HepG2 (cell line): ENCODE data around the gene LHX3. TPM values are rescaled to one million over a fixed set of nuclear protein-coding genes. Genes with fewer than 3 reads are reported as not detected.

Experiments used
- ATAC-seq: fragments of 200-7000 bp; cut with Tn5 transposase; 3 replicates; pipeline ENCODE4 v1.9.1; 2020; ENCODE audit warnings: mild to moderate bottlenecking, moderate library complexity
- BruUV-seq: library from RNA; stranded (reverse); fragments of 400-500 nt; replicated peaks from 2 replicates; lab custom pipeline; 2021; lab: Mats Ljungman, UMichigan
- CTCF ChIA-PET: fragments of 300-600 bp; formaldehyde crosslinking; extraction: SDS; loops from one replicate; lab custom pipeline; 2021; ENCODE audit warnings: low total read pairs, inconsistent platforms, low intra/inter-chr PET ratio; lab: Yijun Ruan, JAX
- POLR2A ChIA-PET: fragments of 350-600 bp; sonication (Branson Sonifier 250); formaldehyde crosslinking; loops from one replicate; lab custom pipeline; 2020; ENCODE audit warnings: antibody characterized with exemption, inconsistent platforms; lab: Yijun Ruan, JAX
- DNase-seq: peaks from one replicate; pipeline ENCODE4 v3.0.0-alpha.2; 2015; ENCODE audit warnings: low spot score
- FAIRE-seq: peaks from 3 replicates; lab custom pipeline; 2011; peaks lifted over from hg19 to GRCh38; lab: Jason Lieb, UNC
- H2AFZ ChIP-seq: one replicate; pipeline ENCODE4 v1.6.1; 2011; ENCODE audit warnings: low read length, inconsistent platforms
- H3K27ac ChIP-seq: fragments of 300-600 bp; 3 replicates; pipeline ENCODE4 v1.8.0; 2011; ENCODE audit warnings: mixed run types, mild to moderate bottlenecking, mixed read lengths, low read length, inconsistent platforms; ENCODE audit not compliant: insufficient read depth; ENCODE audit errors: extremely low read length
- H3K27me3 ChIP-seq, 2 experiments: fragments of 200-600 bp in 1 of 2; 2 replicates in 1 of 2; 3 replicates in 1 of 2; pipeline versions ENCODE4 v1.6.0 to v1.8.0; 2011; ENCODE audit warnings: low read length in 2 of 2, mild to moderate bottlenecking in 2 of 2, moderate library complexity in 2 of 2, inconsistent platforms in 1 of 2; ENCODE audit not compliant: insufficient read depth in 2 of 2, control insufficient read depth in 1 of 2
- H3K36me3 ChIP-seq, 2 experiments: fragments of 200-600 bp in 1 of 2; replicated peaks in 1 of 2; 2 replicates in 1 of 2; 3 replicates in 1 of 2; pipeline versions ENCODE4 v1.5.1 to v1.8.0; 2011; ENCODE audit warnings: low read length in 2 of 2, inconsistent platforms in 1 of 2; ENCODE audit not compliant: insufficient read depth in 2 of 2, control insufficient read depth in 1 of 2
- H3K4me1 ChIP-seq: 2 replicates; pipeline ENCODE4 v1.5.1; 2012; ENCODE audit warnings: low read length, inconsistent platforms; ENCODE audit not compliant: insufficient read depth
- H3K4me2 ChIP-seq: 2 replicates; pipeline ENCODE4 v1.6.0; 2011; ENCODE audit warnings: low read depth, low read length, inconsistent platforms
- H3K4me3 ChIP-seq, 3 experiments: fragments of 200-600 bp in 1 of 3; sonication (generic), shearing (Covaris generic) in 1 of 3; replicated peaks in 1 of 3; 2 replicates each; pipeline ENCODE4 v1.5.1; 2011 to 2016; ENCODE audit warnings: low read length in 3 of 3, inconsistent platforms in 2 of 3, low read depth in 2 of 3, mild to moderate bottlenecking in 2 of 3, control low read depth in 1 of 3, mixed read lengths in 1 of 3; ENCODE audit not compliant: insufficient read depth in 1 of 3
- H3K79me2 ChIP-seq: one replicate; pipeline ENCODE4 v1.6.1; 2011; ENCODE audit warnings: low read length, inconsistent platforms; ENCODE audit not compliant: insufficient read depth
- H3K9ac ChIP-seq: 2 replicates; pipeline ENCODE4 v1.6.0; 2011; ENCODE audit warnings: mild to moderate bottlenecking, low read depth, low read length, inconsistent platforms; ENCODE audit not compliant: insufficient read depth
- H3K9me3 ChIP-seq: 2 replicates; pipeline ENCODE4 v1.5.1; 2012; ENCODE audit warnings: mild to moderate bottlenecking, low read length
- H4K20me1 ChIP-seq: 2 replicates; pipeline ENCODE4 v1.6.0; 2011; ENCODE audit warnings: inconsistent platforms, mild to moderate bottlenecking, low read length, moderate library complexity; ENCODE audit not compliant: insufficient read depth
- CREM ChIP-seq, 2 experiments: sonication (generic) in 1 of 2; formaldehyde crosslinking in 1 of 2; IDR thresholded peaks; 2 replicates each; pipeline versions ENCODE4 v1.4.0 to v1.6.1; 2016 to 2020; ENCODE audit warnings: antibody characterized with exemption in 1 of 2, mild to moderate bottlenecking in 1 of 2, missing genetic modification reagents in 1 of 2
- KAT2B ChIP-seq: fragments of 150-350 bp; IDR thresholded peaks from 2 replicates; pipeline ENCODE4 v1.6.1; 2014; ENCODE audit warnings: low read depth, low read length, borderline replicate concordance
- PAWR ChIP-seq: sonication (generic); formaldehyde crosslinking; IDR thresholded peaks from 2 replicates; pipeline ENCODE4 v1.4.0; 2020; ENCODE audit warnings: missing genetic modification reagents, mild to moderate bottlenecking, borderline replicate concordance
- RBAK ChIP-seq: sonication (generic); formaldehyde crosslinking; IDR thresholded peaks from 2 replicates; pipeline ENCODE4 v1.5.1; 2020; ENCODE audit warnings: mild to moderate bottlenecking, missing genetic modification reagents
- RBM22 ChIP-seq: fragments of 200-400 bp; formaldehyde crosslinking; optimal IDR thresholded peaks from 2 replicates; pipeline ENCODE3; 2017; ENCODE audit warnings: mild to moderate bottlenecking, low read length, moderate library complexity
- TGIF2 ChIP-seq: IDR thresholded peaks from 2 replicates; pipeline ENCODE4 v1.6.1; 2016; ENCODE audit warnings: control low read depth, missing compliant biosample characterization
- ZNF232 ChIP-seq: sonication (generic); formaldehyde crosslinking; IDR thresholded peaks from 2 replicates; pipeline ENCODE4 v1.4.0; 2020; ENCODE audit warnings: missing genetic modification reagents, borderline replicate concordance
- ZNF557 ChIP-seq: sonication (generic); formaldehyde crosslinking; IDR thresholded peaks from 2 replicates; pipeline ENCODE4 v1.4.0; 2020; ENCODE audit warnings: missing genetic modification reagents
- ZNF761 ChIP-seq: sonication (generic); formaldehyde crosslinking; conservative IDR thresholded peaks from 2 replicates; pipeline ENCODE4 v1.4.0; 2020; ENCODE audit warnings: mild to moderate bottlenecking, missing genetic modification reagents
- ZSCAN30 ChIP-seq: sonication (generic); formaldehyde crosslinking; IDR thresholded peaks from 2 replicates; pipeline ENCODE4 v1.5.0; 2020; ENCODE audit warnings: mild to moderate bottlenecking, missing genetic modification reagents
- WGBS: methylation state at CpG from one replicate; pipeline ENCODE4 v1.1.6; 2017; ENCODE audit warnings: low lambda C conversion rate; 5-methylcytosine and 5-hydroxymethylcytosine counted together
- in situ Hi-C: cut with HindIII; loops from 2 replicates; pipeline ENCODE4 v1.10.0; 2017; ENCODE audit warnings: low pct_unique_long_range_greater_than_20kb; ENCODE audit not compliant: extremely low pct_ligation_motif_present
- intact Hi-C: fragments of 100-400 bp; cut with micrococcal nuclease; formaldehyde crosslinking; loops from one replicate; pipeline ENCODE4 v1.10.0; 2022; ENCODE audit not compliant: unreplicated experiment
- polyA plus RNA-seq, 8 experiments: library from polyadenylated mRNA; depleted of rRNA in 3 of 8; stranded (reverse) in 7 of 8; unstranded in 1 of 8; fragments of >200 nt; fragmentation: Illumina TruSeq in 4 of 8; extraction: Trizol in 4 of 8; gene quantifications; 2 replicates each; pipeline versions ENCODE4 v1.2.1 to v1.2.3, GENCODE V29; 2011 to 2016; ENCODE audit warnings: low read depth in 4 of 8, missing spikeins in 1 of 8, mixed read lengths in 1 of 8; ENCODE audit not compliant: insufficient read depth in 1 of 8
- total RNA-seq, 5 experiments: library from RNA; depleted of rRNA; stranded (reverse); fragments of >200 nt; fragmentation: Illumina TruSeq; extraction: Trizol; gene quantifications; 2 replicates each; pipeline ENCODE4 v1.2.3, GENCODE V29; 2016; ENCODE audit warnings: low read depth in 1 of 5
- TF ChIP-seq, protein P1 (sequence below): IDR thresholded peaks from 2 replicates; pipeline ENCODE4 v1.6.1; 2012; ENCODE audit warnings: inconsistent platforms
- TF ChIP-seq, protein P2 (sequence below): sonication (generic); formaldehyde crosslinking; IDR thresholded peaks from 2 replicates; pipeline ENCODE4 v1.4.0; 2020; ENCODE audit warnings: missing genetic modification reagents
- TF ChIP-seq, protein P3 (sequence below): sonication (generic); formaldehyde crosslinking; IDR thresholded peaks from one replicate; pipeline ENCODE4 v1.5.1; 2020; ENCODE audit warnings: mild to moderate bottlenecking, missing genetic modification reagents; ENCODE audit errors: not compliant biosample characterization
- TF ChIP-seq, protein P4 (sequence below): sonication (generic); formaldehyde crosslinking; IDR thresholded peaks from 2 replicates; pipeline ENCODE4 v1.4.0; 2020; ENCODE audit warnings: mild to moderate bottlenecking, missing genetic modification reagents
- TF ChIP-seq, protein P5 (sequence below): IDR thresholded peaks from 2 replicates; pipeline ENCODE4 v1.6.1; 2016; ENCODE audit warnings: mild to moderate bottlenecking, missing biosample characterization, missing genetic modification reagents

LHX3 gene
- total and polyA plus RNA-seq, 2 of the 13 experiments (the other 11 are each of a cell fraction or from before 2014, with no cell fraction given), result not detected

DNA sequence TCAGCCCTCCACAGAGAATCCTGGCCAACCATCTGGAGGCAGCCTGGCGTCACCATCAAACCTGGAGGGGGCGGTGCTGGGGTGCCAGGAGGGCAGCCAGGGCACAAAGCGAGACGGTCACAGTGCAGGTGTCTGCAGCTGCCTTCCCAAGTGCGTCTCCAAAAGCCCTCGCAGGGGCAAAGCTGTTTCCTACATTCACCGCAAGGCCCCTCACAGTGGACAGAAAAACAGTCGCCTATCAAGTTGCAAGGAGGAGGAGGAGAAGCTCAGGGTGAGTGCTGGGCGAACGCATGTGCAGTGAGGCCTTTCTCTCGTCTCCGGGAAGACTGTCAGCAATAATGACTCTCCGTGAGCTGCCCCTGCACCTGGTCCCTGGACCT, 18.0 kb upstream of the LHX3 start:
- 98% methylated on average over 11 of the region's 13 CpGs for WGBS
- Histone ChIP-seq H3K4me1 (no peaks in the 10 kb centered on the region), H3K4me3 (no peak overlapping the region), H4K20me1 (peaks cover 43% of the 10 kb centered on the region), H3K27me3 (no peaks in the 10 kb centered on the region), H3K9me3 (no peaks in the 10 kb centered on the region), H3K9ac (no peak overlapping the region), H3K27ac (no peak overlapping the region), H2AFZ (no peak overlapping the region), H3K4me2 (no peak overlapping the region), H3K79me2 (peaks cover 21% of the 10 kb centered on the region), H3K36me3 (peaks cover 44 to 84% of the 10 kb centered on the region in 2 experiments)
- intact Hi-C loops (loop anchor here (2.0 kb wide), 1 partner anchor 52 kb away; no protein-coding TSS in a partner anchor), in situ Hi-C loops (no loop called here)
- FAIRE-seq (no peak), ATAC-seq (no peak), DNase-seq (no peak)
- no TSS peak for BruUV-seq
- CTCF ChIA-PET, result no interaction called here
- POLR2A ChIA-PET, result no interaction called here
- TF ChIP-seq ZSCAN30 (CRISPR knock-in tag), result no peak
- TF ChIP-seq CREM (IDR thresholded peaks at IDR 0.05), result no peak
- TF ChIP-seq CREM (CRISPR knock-in tag; IDR thresholded peaks at IDR 0.05), result no peak
- TF ChIP-seq ZNF557 (CRISPR knock-in tag), result no peak
- TF ChIP-seq RBAK (CRISPR knock-in tag), result no peak
- TF ChIP-seq, protein P1, sequence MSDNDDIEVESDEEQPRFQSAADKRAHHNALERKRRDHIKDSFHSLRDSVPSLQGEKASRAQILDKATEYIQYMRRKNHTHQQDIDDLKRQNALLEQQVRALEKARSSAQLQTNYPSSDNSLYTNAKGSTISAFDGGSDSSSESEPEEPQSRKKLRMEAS, result no peak
- TF ChIP-seq PAWR, result no peak
- no peak for TF ChIP-seq ZNF761 (CRISPR knock-in tag)
- TF ChIP-seq, protein P2, sequence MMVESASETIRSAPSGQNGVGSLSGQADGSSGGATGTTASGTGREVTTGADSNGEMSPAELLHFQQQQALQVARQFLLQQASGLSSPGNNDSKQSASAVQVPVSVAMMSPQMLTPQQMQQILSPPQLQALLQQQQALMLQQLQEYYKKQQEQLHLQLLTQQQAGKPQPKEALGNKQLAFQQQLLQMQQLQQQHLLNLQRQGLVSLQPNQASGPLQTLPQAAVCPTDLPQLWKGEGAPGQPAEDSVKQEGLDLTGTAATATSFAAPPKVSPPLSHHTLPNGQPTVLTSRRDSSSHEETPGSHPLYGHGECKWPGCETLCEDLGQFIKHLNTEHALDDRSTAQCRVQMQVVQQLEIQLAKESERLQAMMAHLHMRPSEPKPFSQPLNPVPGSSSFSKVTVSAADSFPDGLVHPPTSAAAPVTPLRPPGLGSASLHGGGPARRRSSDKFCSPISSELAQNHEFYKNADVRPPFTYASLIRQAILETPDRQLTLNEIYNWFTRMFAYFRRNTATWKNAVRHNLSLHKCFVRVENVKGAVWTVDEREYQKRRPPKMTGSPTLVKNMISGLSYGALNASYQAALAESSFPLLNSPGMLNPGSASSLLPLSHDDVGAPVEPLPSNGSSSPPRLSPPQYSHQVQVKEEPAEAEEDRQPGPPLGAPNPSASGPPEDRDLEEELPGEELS (CRISPR knock-in tag), result no peak
- TF ChIP-seq TGIF2, result no peak
- TF ChIP-seq, protein P3, sequence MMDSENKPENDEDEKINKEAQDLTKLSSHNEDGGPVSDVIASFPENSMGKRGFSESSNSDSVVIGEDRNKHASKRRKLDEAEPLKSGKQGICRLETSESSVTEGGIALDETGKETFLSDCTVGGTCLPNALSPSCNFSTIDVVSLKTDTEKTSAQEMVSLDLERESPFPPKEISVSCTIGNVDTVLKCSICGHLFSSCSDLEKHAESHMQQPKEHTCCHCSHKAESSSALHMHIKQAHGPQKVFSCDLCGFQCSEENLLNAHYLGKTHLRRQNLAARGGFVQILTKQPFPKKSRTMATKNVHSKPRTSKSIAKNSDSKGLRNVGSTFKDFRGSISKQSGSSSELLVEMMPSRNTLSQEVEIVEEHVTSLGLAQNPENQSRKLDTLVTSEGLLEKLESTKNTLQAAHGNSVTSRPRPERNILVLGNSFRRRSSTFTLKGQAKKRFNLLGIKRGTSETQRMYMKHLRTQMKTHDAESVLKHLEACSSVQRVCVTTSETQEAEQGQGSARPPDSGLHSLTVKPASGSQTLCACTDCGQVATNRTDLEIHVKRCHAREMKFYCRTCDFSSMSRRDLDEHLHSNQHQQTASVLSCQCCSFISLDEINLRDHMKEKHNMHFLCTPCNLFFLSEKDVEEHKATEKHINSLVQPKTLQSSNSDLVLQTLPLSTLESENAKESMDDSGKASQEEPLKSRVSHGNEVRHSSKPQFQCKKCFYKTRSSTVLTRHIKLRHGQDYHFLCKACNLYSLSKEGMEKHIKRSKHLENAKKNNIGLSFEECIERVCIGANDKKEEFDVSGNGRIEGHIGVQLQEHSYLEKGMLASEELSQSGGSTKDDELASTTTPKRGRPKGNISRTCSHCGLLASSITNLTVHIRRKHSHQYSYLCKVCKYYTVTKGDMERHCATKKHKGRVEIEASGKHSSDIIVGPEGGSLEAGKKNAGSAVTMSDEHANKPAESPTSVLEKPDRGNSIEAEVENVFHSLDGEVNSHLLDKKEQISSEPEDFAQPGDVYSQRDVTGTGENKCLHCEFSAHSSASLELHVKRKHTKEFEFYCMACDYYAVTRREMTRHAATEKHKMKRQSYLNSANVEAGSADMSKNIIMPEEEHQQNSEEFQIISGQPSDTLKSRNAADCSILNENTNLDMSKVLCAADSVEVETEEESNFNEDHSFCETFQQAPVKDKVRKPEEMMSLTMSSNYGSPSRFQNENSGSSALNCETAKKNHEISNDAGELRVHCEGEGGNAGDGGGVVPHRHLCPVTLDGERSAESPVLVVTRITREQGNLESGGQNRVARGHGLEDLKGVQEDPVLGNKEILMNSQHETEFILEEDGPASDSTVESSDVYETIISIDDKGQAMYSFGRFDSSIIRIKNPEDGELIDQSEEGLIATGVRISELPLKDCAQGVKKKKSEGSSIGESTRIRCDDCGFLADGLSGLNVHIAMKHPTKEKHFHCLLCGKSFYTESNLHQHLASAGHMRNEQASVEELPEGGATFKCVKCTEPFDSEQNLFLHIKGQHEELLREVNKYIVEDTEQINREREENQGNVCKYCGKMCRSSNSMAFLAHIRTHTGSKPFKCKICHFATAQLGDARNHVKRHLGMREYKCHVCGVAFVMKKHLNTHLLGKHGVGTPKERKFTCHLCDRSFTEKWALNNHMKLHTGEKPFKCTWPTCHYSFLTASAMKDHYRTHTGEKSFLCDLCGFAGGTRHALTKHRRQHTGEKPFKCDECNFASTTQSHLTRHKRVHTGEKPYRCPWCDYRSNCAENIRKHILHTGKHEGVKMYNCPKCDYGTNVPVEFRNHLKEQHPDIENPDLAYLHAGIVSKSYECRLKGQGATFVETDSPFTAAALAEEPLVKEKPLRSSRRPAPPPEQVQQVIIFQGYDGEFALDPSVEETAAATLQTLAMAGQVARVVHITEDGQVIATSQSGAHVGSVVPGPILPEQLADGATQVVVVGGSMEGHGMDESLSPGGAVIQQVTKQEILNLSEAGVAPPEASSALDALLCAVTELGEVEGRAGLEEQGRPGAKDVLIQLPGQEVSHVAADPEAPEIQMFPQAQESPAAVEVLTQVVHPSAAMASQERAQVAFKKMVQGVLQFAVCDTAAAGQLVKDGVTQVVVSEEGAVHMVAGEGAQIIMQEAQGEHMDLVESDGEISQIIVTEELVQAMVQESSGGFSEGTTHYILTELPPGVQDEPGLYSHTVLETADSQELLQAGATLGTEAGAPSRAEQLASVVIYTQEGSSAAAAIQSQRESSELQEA, result no peak
- TF ChIP-seq, protein P4, sequence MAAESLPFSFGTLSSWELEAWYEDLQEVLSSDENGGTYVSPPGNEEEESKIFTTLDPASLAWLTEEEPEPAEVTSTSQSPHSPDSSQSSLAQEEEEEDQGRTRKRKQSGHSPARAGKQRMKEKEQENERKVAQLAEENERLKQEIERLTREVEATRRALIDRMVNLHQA, result no peak
- TF ChIP-seq, protein P5, sequence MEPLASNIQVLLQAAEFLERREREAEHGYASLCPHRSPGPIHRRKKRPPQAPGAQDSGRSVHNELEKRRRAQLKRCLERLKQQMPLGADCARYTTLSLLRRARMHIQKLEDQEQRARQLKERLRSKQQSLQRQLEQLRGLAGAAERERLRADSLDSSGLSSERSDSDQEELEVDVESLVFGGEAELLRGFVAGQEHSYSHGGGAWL (CRISPR knock-in tag), result no peak
- no peak for TF ChIP-seq KAT2B
- TF ChIP-seq RBM22, result no peak
- TF ChIP-seq ZNF232 (CRISPR knock-in tag), result no peak
